H1 (cell line): ENCODE measurements around the gene CD69. TPM values are rescaled to one million over a fixed set of nuclear protein-coding genes. Genes with fewer than 3 reads are reported as not detected.

Experiments
- CTCF ChIA-PET: fragments of 300-600 bp; sonication (Branson Sonifier 250); formaldehyde crosslinking; loops from one replicate; lab custom pipeline; 2021; ENCODE audit not compliant: partially characterized antibody; lab: Charles Lee
- POLR2A ChIA-PET: fragments of 300-600 bp; sonication (Branson Sonifier 250); formaldehyde crosslinking; loops from one replicate; lab custom pipeline; 2021; ENCODE audit warnings: inconsistent platforms; ENCODE audit not compliant: partially characterized antibody; lab: Charles Lee
- DNase-seq, 2 experiments: peaks; one replicate each; pipeline versions ENCODE4 v3.0.0 to v3.0.0-alpha.2; 2010 to 2022; ENCODE audit warnings: low spot score in 2 of 2, low read depth in 1 of 2, mixed read lengths in 1 of 2
- FAIRE-seq: peaks from 2 replicates; lab custom pipeline; 2011; peaks lifted over from hg19 to GRCh38; lab: Jason Lieb, UNC
- H2AFZ ChIP-seq: 2 replicates; pipeline ENCODE4 v1.8.1; 2012; ENCODE audit warnings: low read length, inconsistent platforms
- H2AK5ac ChIP-seq: 2 replicates; pipeline ENCODE4 v1.6.1; 2013; ENCODE audit warnings: low read depth, low read length
- H2BK120ac ChIP-seq: replicated peaks from 2 replicates; pipeline ENCODE3; 2013; ENCODE audit warnings: low read depth, low read length, inconsistent platforms
- H2BK12ac ChIP-seq: 2 replicates; pipeline ENCODE4 v1.6.1; 2013; ENCODE audit warnings: low read depth, low read length
- H2BK15ac ChIP-seq: 2 replicates; pipeline ENCODE4 v1.6.1; 2013; ENCODE audit warnings: low read length
- H2BK20ac ChIP-seq: 2 replicates; pipeline ENCODE4 v1.6.1; 2013; ENCODE audit warnings: low read length
- H2BK5ac ChIP-seq: 2 replicates; pipeline ENCODE4 v1.6.1; 2013; ENCODE audit warnings: low read depth, low read length
- H3K14ac ChIP-seq: 2 replicates; pipeline ENCODE4 v1.6.1; 2013; ENCODE audit warnings: inconsistent platforms; ENCODE audit not compliant: insufficient read length
- H3K18ac ChIP-seq: 2 replicates; pipeline ENCODE4 v1.6.1; 2013; ENCODE audit warnings: low read length; ENCODE audit errors: extremely low read depth
- H3K23ac ChIP-seq: 2 replicates; pipeline ENCODE4 v1.6.1; 2013; ENCODE audit warnings: inconsistent platforms; ENCODE audit not compliant: insufficient read length
- H3K23me2 ChIP-seq: 2 replicates; pipeline ENCODE4 v1.6.1; 2013; ENCODE audit warnings: low read depth, low read length
- H3K27ac ChIP-seq: 2 replicates; pipeline ENCODE4 v1.6.1; 2011; ENCODE audit warnings: low read depth, low read length, inconsistent platforms
- H3K27me3 ChIP-seq, 4 experiments: replicated peaks in 1 of 4; 1 replicate in 1 of 4; 2 replicates in 3 of 4; pipeline versions ENCODE4 v1.6.1 to v1.8.1; 2011 to 2013; ENCODE audit warnings: low read length in 3 of 4, mild to moderate bottlenecking in 3 of 4, inconsistent platforms in 2 of 4, mixed read lengths in 2 of 4, moderate library complexity in 1 of 4; ENCODE audit not compliant: control insufficient read depth in 3 of 4, insufficient read depth in 3 of 4; ENCODE audit errors: extremely low read depth in 1 of 4
- H3K36me3 ChIP-seq, 4 experiments: 2 replicates each; pipeline versions ENCODE4 v1.6.1 to v1.8.1; 2011 to 2013; ENCODE audit warnings: mild to moderate bottlenecking in 4 of 4, low read length in 3 of 4, moderate library complexity in 2 of 4, control low read depth in 1 of 4, inconsistent platforms in 1 of 4; ENCODE audit not compliant: insufficient read depth in 4 of 4, control insufficient read depth in 2 of 4
- H3K4ac ChIP-seq: replicated peaks from 2 replicates; pipeline ENCODE3; 2013; ENCODE audit warnings: low read length, low read depth, mixed read lengths, inconsistent platforms; ENCODE audit not compliant: insufficient read length
- H3K4me1 ChIP-seq, 4 experiments: replicated peaks in 1 of 4; 1 replicate in 1 of 4; 2 replicates in 3 of 4; pipeline versions ENCODE4 v1.6.1 to v1.8.1; 2011 to 2013; ENCODE audit warnings: low read length in 3 of 4, inconsistent platforms in 2 of 4, mixed read lengths in 1 of 4; ENCODE audit not compliant: insufficient read depth in 4 of 4, control insufficient read depth in 3 of 4
- H3K4me2 ChIP-seq, 2 experiments: 2 replicates each; pipeline versions ENCODE4 v1.6.1 to v1.8.1; 2011 to 2013; ENCODE audit warnings: low read depth in 2 of 2, low read length in 2 of 2, control low read depth in 1 of 2, inconsistent platforms in 1 of 2, mild to moderate bottlenecking in 1 of 2; ENCODE audit not compliant: insufficient read depth in 1 of 2
- H3K4me3 ChIP-seq, 4 experiments: fragments of 200-600, 300-600 bp in 1 of 4; sonication (generic), shearing (Covaris generic), sonication (Bioruptor Twin) in 1 of 4; 2 replicates each; pipeline versions ENCODE4 v1.5.1 to v1.8.1; 2011 to 2016; ENCODE audit warnings: low read length in 4 of 4, low read depth in 3 of 4, control low read depth in 2 of 4, inconsistent platforms in 2 of 4, mild to moderate bottlenecking in 2 of 4, mixed read lengths in 1 of 4, moderate library complexity in 1 of 4; ENCODE audit not compliant: insufficient read depth in 2 of 4; ENCODE audit errors: extremely low read depth in 1 of 4
- H3K56ac ChIP-seq: replicated peaks from 2 replicates; pipeline ENCODE3; 2013; ENCODE audit warnings: low read depth, mild to moderate bottlenecking, mixed read lengths, low read length, inconsistent platforms; ENCODE audit not compliant: insufficient read length
- H3K79me1 ChIP-seq: 2 replicates; pipeline ENCODE4 v1.6.1; 2013; ENCODE audit warnings: low read depth, low read length, control low read depth
- H3K79me2 ChIP-seq, 2 experiments: 2 replicates each; pipeline versions ENCODE4 v1.6.1 to v1.8.1; 2012 to 2013; ENCODE audit warnings: low read length in 2 of 2, mild to moderate bottlenecking in 2 of 2, inconsistent platforms in 1 of 2; ENCODE audit not compliant: insufficient read depth in 2 of 2, control insufficient read depth in 1 of 2
- H3K9ac ChIP-seq, 4 experiments: replicated peaks in 1 of 4; 1 replicate in 1 of 4; 2 replicates in 3 of 4; pipeline versions ENCODE4 v1.6.1 to v1.8.1; 2011 to 2013; ENCODE audit warnings: low read depth in 3 of 4, low read length in 3 of 4, control low read depth in 2 of 4, mild to moderate bottlenecking in 2 of 4, moderate library complexity in 2 of 4, inconsistent platforms in 1 of 4; ENCODE audit errors: extremely low read depth in 1 of 4
- H3K9me3 ChIP-seq, 2 experiments: 2 replicates each; pipeline versions ENCODE4 v1.6.1 to v1.8.1; 2012 to 2013; ENCODE audit warnings: mild to moderate bottlenecking in 2 of 2, moderate library complexity in 2 of 2, control low read depth in 1 of 2, inconsistent platforms in 1 of 2, low read depth in 1 of 2, low read length in 1 of 2, mixed read lengths in 1 of 2; ENCODE audit not compliant: insufficient read depth in 2 of 2
- H4K20me1 ChIP-seq, 2 experiments: replicated peaks in 1 of 2; 2 replicates each; pipeline versions ENCODE3 to v1.8.1; 2011 to 2013; ENCODE audit warnings: inconsistent platforms in 2 of 2, low read length in 2 of 2, mild to moderate bottlenecking in 1 of 2; ENCODE audit not compliant: insufficient read depth in 2 of 2, control insufficient read depth in 1 of 2
- H4K5ac ChIP-seq: 2 replicates; pipeline ENCODE4 v1.6.1; 2013; ENCODE audit warnings: low read length, low read depth, mixed read lengths, inconsistent platforms; ENCODE audit not compliant: insufficient read length
- H4K8ac ChIP-seq: 2 replicates; pipeline ENCODE4 v1.8.0; 2013; ENCODE audit warnings: mild to moderate bottlenecking, moderate library complexity, low read length, inconsistent platforms; ENCODE audit not compliant: insufficient read depth; ENCODE audit errors: extremely low read depth
- H4K91ac ChIP-seq: replicated peaks from 2 replicates; pipeline ENCODE3; 2013; ENCODE audit warnings: low read length, mixed read lengths, inconsistent platforms; ENCODE audit not compliant: insufficient read length
- ASH2L ChIP-seq: fragments of 200-600, 300-600 bp; sonication (generic); IDR thresholded peaks from one replicate; pipeline ENCODE4 v1.7.1; 2017; ENCODE audit warnings: low read length
- CTCF ChIP-seq, 3 experiments: IDR thresholded peaks; 1 replicate in 2 of 3; 2 replicates in 1 of 3; pipeline versions ENCODE4 v1.5.1 to v1.6.1; 2011; ENCODE audit warnings: low read length in 3 of 3, mild to moderate bottlenecking in 3 of 3, inconsistent platforms in 2 of 3, low read depth in 1 of 3, moderate library complexity in 1 of 3; ENCODE audit not compliant: insufficient read depth in 1 of 3; ENCODE audit errors: control extremely low read depth in 1 of 3
- RAD21 ChIP-seq, 2 experiments: IDR thresholded peaks in 1 of 2; conservative IDR thresholded peaks in 1 of 2; 2 replicates each; pipeline ENCODE4 v1.6.1; 2011; ENCODE audit warnings: low read depth in 2 of 2, low read length in 2 of 2, improper control_type of control experiment in 1 of 2, inconsistent platforms in 1 of 2, mild to moderate bottlenecking in 1 of 2, moderate library complexity in 1 of 2
- WGBS, 2 experiments: shearing (Covaris generic) in 1 of 2; methylation state at CpG; one replicate each; pipeline versions ENCODE4 v1.1.6 to v1.1.7; 2013 to 2015; ENCODE audit warnings: low lambda C conversion rate in 2 of 2, mixed read lengths in 2 of 2, inconsistent platforms in 1 of 2, low coverage in 1 of 2, missing lambda C conversion rate in 1 of 2; ENCODE audit not compliant: insufficient replicate concordance in 2 of 2, insufficient coverage in 1 of 2, insufficient read length in 1 of 2; ENCODE audit errors: extremely low coverage in 1 of 2, missing lambda C conversion rate in 1 of 2; 5-methylcytosine and 5-hydroxymethylcytosine counted together
- polyA plus RNA-seq, 7 experiments: library from polyadenylated mRNA; depleted of rRNA in 3 of 7; stranded (reverse) in 5 of 7; unstranded in 2 of 7; fragments of >200 nt in 5 of 7; fragments of 200-250 nt in 2 of 7; gene quantifications; 1 replicate in 5 of 7; 2 replicates in 1 of 7; 4 replicates in 1 of 7; pipeline versions ENCODE4 v1.2.1 to v1.2.3, GENCODE V29; 2011 to 2013; ENCODE audit warnings: missing spikeins in 2 of 7, mixed read lengths in 2 of 7
- total RNA-seq: library from RNA; stranded (reverse); fragmentation: NEBNext Ultra II Directional; extraction: Animal tissue kit (Norgen Biotek cat#: 25700); gene quantifications from 2 replicates; pipeline ENCODE4 v1.2.1, GENCODE V29; 2021

Gene CD69
- total and polyA plus RNA-seq, 2 of the 8 experiments (the other 6 are each of a cell fraction or from before 2014, with no cell fraction given), result not detected

GRCh38 chr12:9750276-9751203, 10.2 kb downstream of the CD69 start:
- H3K79me1 ChIP-seq, result no peaks in the 10 kb centered on the region
- H3K4me2 ChIP-seq, result peak overlapping the region in 1 of 2 experiments; percentile 30; a peak in 1 of 4 replicates
- no peak overlapping the region for H3K4ac ChIP-seq
- CTCF ChIA-PET, result interaction anchor here (0.5 to 15.3 kb wide), 67 partner anchors 8 to 402 kb away, joined by 3 to 278 read pairs (median 4); partner anchors contain the start of genes CD69, CLEC12B and CLEC2A
- H2AK5ac ChIP-seq, result no peak overlapping the region
- H2BK5ac ChIP-seq, result no peak overlapping the region
- no peaks in the 10 kb centered on the region for H3K79me2 ChIP-seq
- no peak overlapping the region for H3K14ac ChIP-seq
- H3K18ac ChIP-seq, result no peak overlapping the region
- 29% methylated on average over 20 of the region's 20 CpGs; no CpG with 5 or more reads in 1 of the 2 experiments for WGBS, 2 experiments
- peaks cover 0 to 4% (median 0%) of the 10 kb centered on the region in 4 experiments; a peak in 1 of 7 replicates for H3K4me1 ChIP-seq
- no peak overlapping the region for H3K23ac ChIP-seq
- H2BK20ac ChIP-seq, result no peak overlapping the region
- H2BK12ac ChIP-seq, result no peak overlapping the region
- POLR2A ChIA-PET, result interaction anchor here (1.5 kb wide), 1 partner anchor 156 kb away, joined by 7 read pairs; no protein-coding TSS in a partner anchor
- no peak overlapping the region for H3K56ac ChIP-seq
- no peak overlapping the region for H4K8ac ChIP-seq
- no peaks in the 10 kb centered on the region for H3K27me3 ChIP-seq
- H3K9me3 ChIP-seq, result no peaks in the 10 kb centered on the region
- H3K27ac ChIP-seq, result no peak overlapping the region
- no peak overlapping the region for H2BK15ac ChIP-seq
- no peaks in the 10 kb centered on the region for H3K23me2 ChIP-seq
- peak overlapping the region in 1 of 4 experiments; percentile 47; a peak in 2 of 8 replicates for H3K4me3 ChIP-seq
- no peak overlapping the region for H4K5ac ChIP-seq
- no peaks in the 10 kb centered on the region for H3K36me3 ChIP-seq
- H2AFZ ChIP-seq, result no peak overlapping the region
- H3K9ac ChIP-seq, result no peak overlapping the region; a peak in 1 of 7 replicates
- TF ChIP-seq RAD21 (IDR thresholded peaks at IDR 0.05 in 1 of 2, conservative IDR thresholded peaks at IDR 0.05 in 1 of 2; ENCODE audit: low read depth in 2 of 2, low read length in 2 of 2), result peak; percentile 90 to 93
- TF ChIP-seq ASH2L, result no peak
- TF ChIP-seq CTCF (IDR thresholded peaks at IDR 0.05; ENCODE audit: control extremely low read depth in 1 of 3, insufficient read depth in 1 of 3, low read depth in 1 of 3, low read length in 3 of 3), result peak in 2 of 3 experiments; percentile 64 to 88; a peak in 3 of 4 replicates
- TF ChIP-seq, all 59 proteins: peak for 2
- Histone ChIP-seq H2BK120ac (no peak overlapping the region), H4K20me1 (no peaks in the 10 kb centered on the region), H4K91ac (no peak overlapping the region)
- no peak for DNase-seq
- FAIRE-seq, result peak; percentile 91
